Thoracic aorta (tissue), 2 donors: ENCODE data around the gene MSI2. TPM values are rescaled to one million over a fixed set of nuclear protein-coding genes. Genes with fewer than 3 reads are reported as not detected.

Source experiments
- ATAC-seq: fragments of 150-250 bp; one replicate; pipeline ENCODE4 v1.8.0; 2017; ENCODE audit warnings: low read depth; ENCODE audit not compliant: insufficient number of reproducible peaks, low FRiP score
- DNase-seq: peaks from one replicate; pipeline ENCODE4 v3.0.0-alpha.2; 2020; ENCODE audit warnings: low spot score
- H3K27ac ChIP-seq, 2 donors: fragments of 200-600 bp; sonication (generic); 1 replicate in 1 of 2; 2 replicates in 1 of 2; pipeline ENCODE4 v1.5.1; 2016; ENCODE audit warnings: mild to moderate bottlenecking in 2 of 2, moderate library complexity in 2 of 2
- H3K27me3 ChIP-seq: fragments of 200-600 bp; sonication (generic); replicated peaks from 2 replicates; pipeline ENCODE4 v1.6.0; 2016; ENCODE audit warnings: mild to moderate bottlenecking; ENCODE audit not compliant: insufficient read depth
- H3K36me3 ChIP-seq: fragments of 200-600 bp; sonication (generic); one replicate; pipeline ENCODE4 v1.5.1; 2016
- H3K4me1 ChIP-seq, 2 donors: fragments of 200-600 bp; sonication (generic); 1 replicate in 1 of 2; 2 replicates in 1 of 2; pipeline versions ENCODE4 v1.5.1 to v1.6.0; 2016; ENCODE audit warnings: low read depth in 2 of 2, mild to moderate bottlenecking in 1 of 2; ENCODE audit not compliant: control insufficient read depth in 1 of 2
- H3K4me3 ChIP-seq: fragments of 200-600 bp; sonication (generic); 2 replicates; pipeline ENCODE4 v1.5.1; 2016; ENCODE audit warnings: mild to moderate bottlenecking
- H3K9me3 ChIP-seq: fragments of 200-600 bp; sonication (generic); 2 replicates; pipeline ENCODE4 v1.5.1; 2016
- total RNA-seq, 2 donors: library from RNA; depleted of rRNA; stranded (reverse); fragments of >200 nt; gene quantifications; one replicate each; pipeline versions ENCODE4 v1.1.0 to v1.2.3, GENCODE V29; 2016
- TF ChIP-seq, protein P1 (sequence below): fragments of 200-600 bp; sonication (generic); IDR thresholded peaks from one replicate; pipeline ENCODE4 v1.5.1; 2019; ENCODE audit warnings: antibody characterized with exemption

MSI2 gene
- total RNA-seq, 2 donors from 2014 or later: 32.1 to 46.2 TPM

DNA sequence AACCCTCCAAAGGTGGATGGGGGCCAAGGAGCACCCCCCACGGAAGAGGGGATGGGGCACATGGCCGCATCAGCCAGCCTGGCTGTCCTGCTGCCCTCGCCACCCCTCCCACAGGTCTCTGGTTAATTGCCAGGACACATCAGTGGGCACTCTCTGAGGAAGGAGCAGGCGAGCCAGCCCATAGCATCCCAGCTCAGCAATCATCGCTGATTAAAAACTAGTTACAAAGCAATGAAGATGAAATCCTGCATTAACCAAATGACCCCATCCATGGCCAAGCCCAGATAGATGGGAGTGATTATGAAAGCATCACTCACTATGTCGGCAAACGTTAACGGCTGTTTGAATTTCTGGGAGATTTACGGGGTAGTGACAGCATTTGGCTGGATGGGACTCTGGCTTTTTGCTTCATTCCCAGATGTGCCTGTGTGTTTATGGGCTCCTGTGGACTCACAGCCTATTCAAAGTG lies 443.5 kb downstream of the MSI2 start:
- DNase-seq (no peak), ATAC-seq (no peak)
- TF ChIP-seq, protein P1, sequence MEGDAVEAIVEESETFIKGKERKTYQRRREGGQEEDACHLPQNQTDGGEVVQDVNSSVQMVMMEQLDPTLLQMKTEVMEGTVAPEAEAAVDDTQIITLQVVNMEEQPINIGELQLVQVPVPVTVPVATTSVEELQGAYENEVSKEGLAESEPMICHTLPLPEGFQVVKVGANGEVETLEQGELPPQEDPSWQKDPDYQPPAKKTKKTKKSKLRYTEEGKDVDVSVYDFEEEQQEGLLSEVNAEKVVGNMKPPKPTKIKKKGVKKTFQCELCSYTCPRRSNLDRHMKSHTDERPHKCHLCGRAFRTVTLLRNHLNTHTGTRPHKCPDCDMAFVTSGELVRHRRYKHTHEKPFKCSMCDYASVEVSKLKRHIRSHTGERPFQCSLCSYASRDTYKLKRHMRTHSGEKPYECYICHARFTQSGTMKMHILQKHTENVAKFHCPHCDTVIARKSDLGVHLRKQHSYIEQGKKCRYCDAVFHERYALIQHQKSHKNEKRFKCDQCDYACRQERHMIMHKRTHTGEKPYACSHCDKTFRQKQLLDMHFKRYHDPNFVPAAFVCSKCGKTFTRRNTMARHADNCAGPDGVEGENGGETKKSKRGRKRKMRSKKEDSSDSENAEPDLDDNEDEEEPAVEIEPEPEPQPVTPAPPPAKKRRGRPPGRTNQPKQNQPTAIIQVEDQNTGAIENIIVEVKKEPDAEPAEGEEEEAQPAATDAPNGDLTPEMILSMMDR: no peak
- H3K27me3 ChIP-seq: no peaks in the 10 kb centered on the region
- no peaks in the 10 kb centered on the region for H3K4me1 ChIP-seq
- H3K27ac ChIP-seq: no peak overlapping the region
- H3K9me3 ChIP-seq: no peaks in the 10 kb centered on the region
- H3K36me3 ChIP-seq: no peaks in the 10 kb centered on the region
- H3K4me3 ChIP-seq: no peak overlapping the region

DNA sequence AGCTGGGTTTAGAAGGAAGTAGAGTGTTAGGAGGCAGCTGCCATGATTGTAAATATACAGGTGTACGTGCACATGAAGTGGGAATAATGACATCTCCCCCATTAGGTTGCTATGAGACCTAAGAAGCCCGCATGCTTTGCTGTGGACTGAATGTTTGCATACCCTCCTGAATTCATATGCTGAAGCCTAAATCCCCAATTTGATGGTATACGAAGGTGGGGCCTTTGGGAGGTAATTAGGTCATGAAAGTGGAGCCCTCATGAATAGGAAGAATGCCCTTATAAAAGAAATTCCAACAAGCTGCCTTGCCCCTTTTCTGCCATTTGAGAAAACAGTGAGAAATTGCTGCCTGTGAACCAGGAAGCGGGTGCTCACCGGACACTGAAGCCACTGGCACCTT lies 444.8 kb downstream of the MSI2 start:
- no peak for DNase-seq

DNA sequence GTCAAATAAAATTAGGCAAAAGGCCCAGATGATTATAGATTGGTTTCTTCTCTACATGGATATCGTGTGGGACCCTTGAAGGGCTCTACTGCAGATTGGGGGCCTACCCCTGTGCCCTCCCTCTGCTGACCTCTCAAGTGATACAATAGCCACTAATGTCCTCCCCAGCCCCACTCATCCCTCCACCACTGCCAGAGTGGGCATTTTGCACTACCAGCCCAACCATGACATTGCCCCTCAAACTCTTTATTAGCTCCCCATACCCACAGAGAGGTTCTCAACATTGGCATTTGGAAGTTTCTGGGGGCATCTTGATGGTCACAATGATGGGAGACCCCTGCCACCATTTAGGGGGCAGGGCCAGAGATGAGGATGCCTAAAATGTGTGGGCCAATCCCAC lies 446.9 kb downstream of the MSI2 start:
- Histone ChIP-seq H3K27ac (no peak overlapping the region), H3K36me3 (no peaks in the 10 kb centered on the region), H3K4me3 (no peak overlapping the region), H3K27me3 (no peaks in the 10 kb centered on the region), H3K4me1 (no peaks in the 10 kb centered on the region), H3K9me3 (no peaks in the 10 kb centered on the region)
- no peak for ATAC-seq
- DNase-seq: no peak
- TF ChIP-seq, protein P1: no peak

More for the DNA sequence above, 444.8 kb downstream of the MSI2 start:
- H3K4me1 ChIP-seq: no peaks in the 10 kb centered on the region
- H3K9me3 ChIP-seq: no peaks in the 10 kb centered on the region
- no peak overlapping the region for H3K4me3 ChIP-seq
- no peaks in the 10 kb centered on the region for H3K36me3 ChIP-seq
- no peak for ATAC-seq
- no peaks in the 10 kb centered on the region for H3K27me3 ChIP-seq
- TF ChIP-seq, protein P1: no peak
- no peak overlapping the region for H3K27ac ChIP-seq

DNA sequence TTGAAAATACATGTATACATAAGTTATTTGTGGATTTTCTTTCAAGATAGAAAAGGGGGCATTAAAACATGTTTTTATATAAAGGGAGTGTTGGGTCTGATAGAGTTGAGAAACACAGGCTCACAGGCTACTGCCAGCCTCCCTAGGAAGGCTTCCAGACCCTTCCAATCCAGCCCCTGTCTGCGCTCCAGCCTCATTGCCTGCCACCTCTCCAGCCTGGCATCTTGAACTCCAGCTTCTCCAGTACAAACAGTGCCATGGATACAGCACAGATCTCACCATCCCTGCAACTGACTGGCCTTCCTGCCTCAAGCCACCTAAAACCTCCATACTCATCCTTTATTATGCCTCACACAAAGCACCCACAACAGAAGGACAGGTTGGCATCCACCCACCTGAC lies 448.1 kb downstream of the MSI2 start:
- DNase-seq (no peak), ATAC-seq (no peak)
- H3K9me3 ChIP-seq: no peaks in the 10 kb centered on the region
- no peak overlapping the region for H3K27ac ChIP-seq
- TF ChIP-seq, protein P1: no peak
- no peak overlapping the region for H3K4me3 ChIP-seq
- H3K27me3 ChIP-seq: no peaks in the 10 kb centered on the region
- no peaks in the 10 kb centered on the region for H3K4me1 ChIP-seq
- no peaks in the 10 kb centered on the region for H3K36me3 ChIP-seq

DNA sequence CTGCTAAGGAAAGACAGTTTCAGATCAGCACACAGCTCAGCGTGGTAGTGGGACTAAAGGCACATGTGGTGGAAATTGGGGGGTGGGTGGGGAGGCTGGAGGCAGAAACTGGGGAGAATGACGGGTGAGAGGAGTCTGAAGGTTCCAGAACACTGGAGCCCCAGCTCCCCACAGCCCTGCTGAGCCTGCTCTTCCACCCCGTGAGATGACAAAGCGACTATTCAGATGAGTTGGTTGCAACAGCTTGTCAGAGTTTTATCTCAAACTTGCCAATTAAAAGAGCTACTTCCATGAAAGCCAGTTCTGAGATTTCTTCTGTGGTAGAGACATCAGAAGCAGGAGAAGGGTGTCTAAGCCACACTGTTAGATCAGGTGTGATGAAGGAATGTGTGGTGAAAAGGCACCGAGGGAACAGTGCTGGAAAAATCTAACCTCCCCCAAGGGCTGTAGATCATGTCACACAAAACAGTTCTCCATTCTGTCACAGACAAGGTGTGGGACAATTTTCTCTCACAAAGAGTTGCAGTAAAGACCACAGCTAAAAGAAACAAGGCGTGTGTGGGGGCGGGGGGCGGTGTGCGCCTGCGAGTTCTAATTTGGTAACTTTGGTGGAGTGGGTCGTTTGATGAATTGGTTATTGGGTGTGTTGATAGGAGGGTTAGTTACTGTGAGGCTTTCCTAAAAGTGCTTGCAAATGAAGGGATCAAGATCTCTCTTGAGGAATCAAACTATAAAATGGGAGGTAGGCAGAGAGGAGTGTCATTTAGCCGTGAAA lies 449.8 kb downstream of the MSI2 start:
- Histone ChIP-seq H3K9me3 (no peaks in the 10 kb centered on the region), H3K27ac (no peak overlapping the region), H3K27me3 (no peaks in the 10 kb centered on the region), H3K4me1 (no peaks in the 10 kb centered on the region), H3K4me3 (no peak overlapping the region), H3K36me3 (no peaks in the 10 kb centered on the region)
- no peak for ATAC-seq
- no peak for DNase-seq
- TF ChIP-seq, protein P1: no peak
